OCI-LY1 (cell line): ENCODE measurements around the gene TAS1R1.

Experiments used
- H2AFZ ChIP-seq: fragments of 200-600 bp; sonication (generic), shearing (Covaris generic); 2 replicates; pipeline ENCODE4 v1.6.0; 2014; ENCODE audit warnings: antibody characterized with exemption, mild to moderate bottlenecking, low read length
- H3F3A ChIP-seq: fragments of 200-600 bp; sonication (generic), shearing (Covaris generic); 2 replicates; pipeline ENCODE4 v1.6.0; 2014; ENCODE audit warnings: mild to moderate bottlenecking, antibody characterized with exemption, low read length, moderate library complexity; ENCODE audit not compliant: insufficient read depth
- H3K27ac ChIP-seq: fragments of 200-600 bp; sonication (generic); 2 replicates; pipeline ENCODE4 v1.5.1; 2014; ENCODE audit warnings: low read length, mixed run types, mild to moderate bottlenecking, low read depth; ENCODE audit not compliant: poor library complexity, severe bottlenecking
- H3K27me3 ChIP-seq: fragments of 200-600 bp; sonication (generic); 2 replicates; pipeline ENCODE4 v1.6.0; 2014; ENCODE audit warnings: antibody characterized with exemption, mild to moderate bottlenecking, low read length, moderate library complexity; ENCODE audit not compliant: insufficient read depth
- H3K36me3 ChIP-seq: fragments of 200-600 bp; sonication (generic); 2 replicates; pipeline ENCODE4 v1.6.1; 2014; ENCODE audit warnings: mild to moderate bottlenecking, antibody characterized with exemption, low read length, moderate library complexity, mixed read lengths; ENCODE audit not compliant: insufficient read depth
- H3K4me1 ChIP-seq: fragments of 200-600 bp; sonication (generic); 2 replicates; pipeline ENCODE4 v1.5.1; 2014; ENCODE audit warnings: mild to moderate bottlenecking, low read length, moderate library complexity; ENCODE audit not compliant: insufficient read depth, severe bottlenecking
- H3K4me2 ChIP-seq: fragments of 200-600 bp; sonication (generic), shearing (Covaris generic); 2 replicates; pipeline ENCODE4 v1.6.1; 2014; ENCODE audit warnings: low read length
- H3K4me3 ChIP-seq: fragments of 200-600 bp; sonication (generic); 2 replicates; pipeline ENCODE4 v1.5.1; 2014; ENCODE audit warnings: low read length, low read depth, mild to moderate bottlenecking, mixed read lengths; ENCODE audit not compliant: poor library complexity, severe bottlenecking
- H3K79me2 ChIP-seq: fragments of 200-600 bp; shearing (Covaris generic); 2 replicates; pipeline ENCODE4 v1.6.1; 2016; ENCODE audit warnings: mixed run types, low read length, mixed read lengths; ENCODE audit not compliant: insufficient read depth
- H3K9ac ChIP-seq: fragments of 200-600 bp; sonication (generic), shearing (Covaris generic); 2 replicates; pipeline ENCODE4 v1.6.1; 2014; ENCODE audit warnings: mild to moderate bottlenecking, low read length, mixed read lengths
- H3K9me2 ChIP-seq: fragments of 200-600 bp; sonication (generic), shearing (Covaris generic); 2 replicates; pipeline ENCODE4 v1.6.1; 2014; ENCODE audit warnings: low read depth, mild to moderate bottlenecking, low read length, mixed read lengths
- H3K9me3 ChIP-seq: fragments of 200-600 bp; shearing (Covaris generic); 2 replicates; pipeline ENCODE4 v1.6.1; 2014; ENCODE audit warnings: low read length, mixed read lengths
- H4K20me1 ChIP-seq: fragments of 200-600 bp; sonication (generic), shearing (Covaris generic); 2 replicates; pipeline ENCODE4 v1.6.0; 2016; ENCODE audit warnings: mild to moderate bottlenecking, low read length; ENCODE audit not compliant: insufficient read depth
- EZH2 ChIP-seq: fragments of 200-600 bp; sonication (generic), shearing (Covaris generic); IDR thresholded peaks from 2 replicates; pipeline ENCODE4 v1.8.0; 2017; ENCODE audit warnings: borderline replicate concordance, mixed run types, mild to moderate bottlenecking, antibody characterized with exemption, low read length, moderate library complexity, mixed read lengths
- TF ChIP-seq, protein P1 (sequence below): fragments of 200-600 bp; sonication (generic), shearing (Covaris generic); IDR thresholded peaks from 2 replicates; pipeline ENCODE4 v1.5.1; 2017; ENCODE audit warnings: mild to moderate bottlenecking, antibody characterized with exemption, low read length, moderate library complexity, mixed read lengths

TAS1R1 gene

DNA sequence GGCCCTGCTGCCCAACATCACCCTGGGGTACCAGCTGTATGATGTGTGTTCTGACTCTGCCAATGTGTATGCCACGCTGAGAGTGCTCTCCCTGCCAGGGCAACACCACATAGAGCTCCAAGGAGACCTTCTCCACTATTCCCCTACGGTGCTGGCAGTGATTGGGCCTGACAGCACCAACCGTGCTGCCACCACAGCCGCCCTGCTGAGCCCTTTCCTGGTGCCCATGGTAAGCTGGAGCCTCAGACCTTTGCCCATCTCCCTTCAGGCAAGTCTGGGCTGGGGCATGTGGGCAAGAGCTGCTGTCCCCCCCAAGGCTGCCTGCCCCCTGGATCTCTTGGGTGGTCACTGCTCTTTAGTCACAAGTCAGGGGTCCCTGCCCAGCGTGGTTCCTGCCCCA, 15.9 kb downstream of the TAS1R1 start:
- peaks cover 11% of the 10 kb centered on the region for H3K36me3 ChIP-seq
- H4K20me1 ChIP-seq = no peaks in the 10 kb centered on the region
- H3K4me2 ChIP-seq = no peak overlapping the region
- no peak overlapping the region for H3K4me3 ChIP-seq
- H3K79me2 ChIP-seq = no peaks in the 10 kb centered on the region
- H3K4me1 ChIP-seq = peaks cover 35% of the 10 kb centered on the region
- H3K9ac ChIP-seq = no peak overlapping the region
- no peaks in the 10 kb centered on the region for H3K9me2 ChIP-seq
- no peak overlapping the region for H2AFZ ChIP-seq
- H3K9me3 ChIP-seq = peaks cover 12% of the 10 kb centered on the region
- H3F3A ChIP-seq = no peaks in the 10 kb centered on the region
- peak overlapping the region; percentile 85 for H3K27ac ChIP-seq
- TF ChIP-seq, protein P1, sequence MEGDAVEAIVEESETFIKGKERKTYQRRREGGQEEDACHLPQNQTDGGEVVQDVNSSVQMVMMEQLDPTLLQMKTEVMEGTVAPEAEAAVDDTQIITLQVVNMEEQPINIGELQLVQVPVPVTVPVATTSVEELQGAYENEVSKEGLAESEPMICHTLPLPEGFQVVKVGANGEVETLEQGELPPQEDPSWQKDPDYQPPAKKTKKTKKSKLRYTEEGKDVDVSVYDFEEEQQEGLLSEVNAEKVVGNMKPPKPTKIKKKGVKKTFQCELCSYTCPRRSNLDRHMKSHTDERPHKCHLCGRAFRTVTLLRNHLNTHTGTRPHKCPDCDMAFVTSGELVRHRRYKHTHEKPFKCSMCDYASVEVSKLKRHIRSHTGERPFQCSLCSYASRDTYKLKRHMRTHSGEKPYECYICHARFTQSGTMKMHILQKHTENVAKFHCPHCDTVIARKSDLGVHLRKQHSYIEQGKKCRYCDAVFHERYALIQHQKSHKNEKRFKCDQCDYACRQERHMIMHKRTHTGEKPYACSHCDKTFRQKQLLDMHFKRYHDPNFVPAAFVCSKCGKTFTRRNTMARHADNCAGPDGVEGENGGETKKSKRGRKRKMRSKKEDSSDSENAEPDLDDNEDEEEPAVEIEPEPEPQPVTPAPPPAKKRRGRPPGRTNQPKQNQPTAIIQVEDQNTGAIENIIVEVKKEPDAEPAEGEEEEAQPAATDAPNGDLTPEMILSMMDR = no peak
- no peak for TF ChIP-seq EZH2
- no peaks in the 10 kb centered on the region for H3K27me3 ChIP-seq

DNA sequence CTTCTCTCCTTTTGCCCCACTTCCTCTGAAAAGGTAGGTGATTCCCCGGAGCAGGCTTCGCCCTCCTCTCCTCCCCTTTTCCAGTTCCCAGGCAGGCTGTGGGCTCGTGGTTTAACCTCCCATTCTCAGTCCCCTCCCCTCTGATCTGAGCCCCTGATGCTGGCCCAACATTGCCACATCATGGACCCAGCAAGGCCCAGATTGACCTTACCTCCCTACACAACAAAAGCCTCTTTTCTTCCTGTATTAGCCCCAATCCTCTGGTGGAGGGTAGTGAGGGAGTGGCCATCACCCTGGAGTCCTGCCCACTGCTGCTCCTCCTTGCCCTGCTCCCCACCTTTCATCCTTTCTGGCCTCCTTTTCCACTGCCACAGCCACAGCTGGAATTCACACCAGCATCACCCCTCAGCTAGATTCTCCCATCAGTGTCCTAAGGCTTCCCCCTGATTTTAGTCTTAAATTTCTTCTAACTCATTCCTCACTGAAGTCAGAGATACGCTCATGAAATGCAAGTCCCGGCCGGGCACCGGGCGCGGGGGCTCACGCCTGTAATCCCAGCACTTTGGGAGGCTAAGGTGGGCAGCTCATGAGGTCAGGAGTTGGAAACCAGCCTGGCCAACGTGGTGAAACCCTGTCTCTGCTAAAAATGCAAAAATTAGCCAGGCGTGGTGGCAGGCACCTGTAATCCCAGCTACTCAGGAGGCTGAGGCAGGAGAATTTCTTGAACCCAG, 17.7 kb downstream of the TAS1R1 start:
- no peak overlapping the region for H3K4me3 ChIP-seq
- no peaks in the 10 kb centered on the region for H3K79me2 ChIP-seq
- H3K36me3 ChIP-seq = peaks cover 11% of the 10 kb centered on the region
- H3K4me1 ChIP-seq = peaks cover 43% of the 10 kb centered on the region
- no peak overlapping the region; the same call in 1 of the 2 replicates for H3K9ac ChIP-seq
- no peaks in the 10 kb centered on the region for H3K27me3 ChIP-seq
- H3K9me3 ChIP-seq = peaks cover 12% of the 10 kb centered on the region
- H2AFZ ChIP-seq = no peak overlapping the region
- H3K9me2 ChIP-seq = no peaks in the 10 kb centered on the region
- TF ChIP-seq, protein P1 = no peak
- TF ChIP-seq EZH2 = no peak
- no peaks in the 10 kb centered on the region for H3F3A ChIP-seq
- H4K20me1 ChIP-seq = no peaks in the 10 kb centered on the region
- H3K4me2 ChIP-seq = no peak overlapping the region
- peak overlapping the region; percentile 28 for H3K27ac ChIP-seq

DNA sequence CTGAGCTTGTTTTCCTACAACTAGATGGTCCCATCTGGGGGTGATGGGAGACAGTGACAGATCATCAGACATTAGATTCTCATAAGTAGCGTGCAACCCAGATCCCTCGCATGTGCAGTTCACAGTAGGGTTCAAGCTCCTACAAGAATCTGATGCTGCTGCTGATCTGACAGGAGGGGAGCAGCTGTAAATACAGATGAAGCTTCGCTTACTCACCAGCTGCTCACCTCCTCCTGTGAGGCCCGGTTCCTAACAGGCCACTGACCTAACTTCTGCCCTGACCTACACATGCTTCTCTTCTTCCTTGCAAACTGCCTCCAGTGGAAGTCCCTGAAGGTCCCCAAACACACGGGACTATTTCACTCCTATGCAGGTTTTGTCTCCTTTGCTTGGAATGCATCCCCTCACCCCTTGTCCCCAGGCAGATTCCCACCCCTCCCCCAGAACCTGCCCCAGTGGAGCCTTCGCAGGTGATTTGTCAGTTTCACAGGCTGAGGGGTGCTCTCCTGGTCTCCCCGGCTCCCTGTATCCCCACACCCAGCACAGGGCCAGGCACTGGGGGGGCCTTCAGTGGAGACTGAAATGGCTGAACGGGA, 19.0 kb downstream of the TAS1R1 start:
- peaks cover 49% of the 10 kb centered on the region for H3K4me1 ChIP-seq
- H3K9me2 ChIP-seq = no peaks in the 10 kb centered on the region
- H4K20me1 ChIP-seq = no peaks in the 10 kb centered on the region
- H2AFZ ChIP-seq = no peak overlapping the region
- peaks cover 11% of the 10 kb centered on the region for H3K36me3 ChIP-seq
- H3K79me2 ChIP-seq = no peaks in the 10 kb centered on the region
- TF ChIP-seq, protein P1 = no peak
- H3K9ac ChIP-seq = no peak overlapping the region
- no peak overlapping the region for H3K4me3 ChIP-seq
- H3K4me2 ChIP-seq = no peak overlapping the region
- H3K9me3 ChIP-seq = peaks cover 10% of the 10 kb centered on the region
- no peak overlapping the region for H3K27ac ChIP-seq
- H3F3A ChIP-seq = no peaks in the 10 kb centered on the region
- no peaks in the 10 kb centered on the region for H3K27me3 ChIP-seq
